Activated naive CD4-positive, alpha-beta T cell treated with anti-CD3 and anti-CD28 coated beads, Interleukin-2, amount 10 ng/mL, durations not matched to agents 7 days and 5 days (primary cell): Measurements from ENCODE around the gene ZMPSTE24.
A peak's percentile ranks its signal among the peaks of the same experiment; 100 is the strongest.
"Not testable (repeated sequence)": the region's sequence is repeated elsewhere in the genome, so short reads cannot be mapped to it uniquely, and the experiment has no call there.

Source experiments
- CTCF ChIA-PET: fragments of 350-600 bp; sonication (Branson Sonifier 250); formaldehyde crosslinking; loops from one replicate; lab custom pipeline; 2021; ENCODE audit warnings: antibody characterized with exemption; lab: Charles Lee
- DNase-seq: peaks from one replicate; pipeline ENCODE4 v3.0.0-alpha.2; 2020
- H3K27ac Mint-ChIP-seq: one replicate; pipeline ENCODE4 v1.8.0; 2021; ENCODE audit warnings: mild to moderate bottlenecking, moderate library complexity, mixed read lengths
- H3K27me3 Mint-ChIP-seq: one replicate; pipeline ENCODE4 v1.8.0; 2021; ENCODE audit warnings: mild to moderate bottlenecking, mixed read lengths
- H3K36me3 Mint-ChIP-seq: one replicate; pipeline ENCODE4 v1.8.0; 2021; ENCODE audit warnings: mixed read lengths
- H3K4me1 Mint-ChIP-seq: one replicate; pipeline ENCODE4 v1.8.0; 2021; ENCODE audit warnings: mixed read lengths
- H3K4me3 Mint-ChIP-seq: one replicate; pipeline ENCODE4 v1.8.0; 2021; ENCODE audit warnings: mild to moderate bottlenecking, moderate library complexity, mixed read lengths
- H3K9me3 Mint-ChIP-seq: one replicate; pipeline ENCODE4 v1.8.0; 2021; ENCODE audit warnings: mixed read lengths

ZMPSTE24 gene

DNA sequence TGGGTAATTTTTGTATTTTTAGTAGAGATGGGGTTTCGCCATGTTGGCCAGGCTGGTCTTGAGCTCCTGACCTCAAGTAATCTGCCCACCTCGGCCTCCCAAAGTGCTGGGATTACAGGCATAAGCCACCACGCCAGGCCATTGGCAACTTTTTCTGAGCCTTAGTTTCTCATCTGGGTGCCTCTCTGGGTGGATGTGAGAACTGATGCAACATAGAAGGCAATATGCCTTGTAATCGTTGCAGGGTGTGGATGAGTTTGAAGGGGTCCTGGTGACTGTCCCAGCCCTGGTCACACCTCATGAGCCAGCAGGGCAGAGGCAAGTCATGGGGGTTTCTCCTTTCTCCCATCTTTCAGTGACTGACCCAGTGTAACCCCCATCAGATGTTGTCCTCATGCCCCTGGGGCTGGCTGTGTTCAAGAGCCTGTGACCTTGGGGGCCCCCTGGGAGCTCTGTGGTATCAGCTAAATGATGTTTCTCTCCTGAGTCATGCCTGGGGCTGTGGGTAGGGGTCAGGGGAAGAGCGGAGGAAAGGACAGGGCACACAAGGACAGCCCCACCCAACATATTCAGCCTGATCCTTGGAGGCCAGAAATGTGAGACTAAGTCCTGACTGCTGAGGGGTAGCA lies 55.4 kb downstream of the ZMPSTE24 start:
- peaks cover 45% of the 10 kb centered on the region for H3K4me1 Mint-ChIP-seq
- peaks cover 2% of the 10 kb centered on the region for H3K36me3 Mint-ChIP-seq
- peaks cover 55% of the 10 kb centered on the region for H3K27me3 Mint-ChIP-seq
- H3K27ac Mint-ChIP-seq: no peak overlapping the region
- DNase-seq: no peak
- H3K4me3 Mint-ChIP-seq: no peak overlapping the region
- no peaks in the 10 kb centered on the region for H3K9me3 Mint-ChIP-seq
- CTCF ChIA-PET: interaction anchor here (0.8 to 6.1 kb wide), 7 partner anchors 25 to 169 kb away, joined by 3 to 73 read pairs (median 5); no protein-coding TSS in a partner anchor

DNA sequence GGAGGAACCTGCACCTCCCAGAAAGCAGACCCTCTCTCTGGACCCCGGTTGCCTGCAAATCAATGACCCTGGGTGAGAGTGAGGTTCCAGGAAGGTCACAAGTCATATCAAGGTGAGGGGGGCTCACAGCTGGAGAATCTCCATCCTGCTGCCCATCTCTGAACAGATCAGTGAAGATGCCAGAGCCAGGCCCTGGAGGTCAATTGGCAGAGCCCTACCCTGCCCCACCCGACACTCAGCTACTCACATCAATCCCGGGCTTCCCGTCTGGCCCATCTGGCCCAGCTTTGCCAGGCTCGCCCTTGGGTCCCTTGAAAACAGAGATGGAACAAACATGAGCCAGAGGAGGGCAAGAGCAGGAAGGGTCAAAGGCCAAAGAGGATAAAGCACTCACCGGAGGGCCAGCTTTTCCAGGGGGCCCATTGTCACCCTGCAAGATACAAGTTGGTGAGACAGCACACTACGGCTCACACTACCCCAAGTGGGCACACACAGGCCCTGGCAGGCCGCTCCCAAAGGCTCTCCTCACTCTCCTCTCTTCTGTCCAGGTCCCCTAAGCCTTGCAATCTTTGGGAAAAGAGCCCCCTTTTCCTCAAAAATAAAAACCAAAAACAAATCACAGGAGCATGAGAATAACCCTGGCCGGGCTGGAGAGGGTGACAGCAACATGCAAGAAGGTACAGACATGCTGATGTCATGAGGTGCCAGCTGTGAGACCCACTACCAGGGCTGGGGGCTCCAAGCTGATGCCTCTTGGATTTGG lies 56.1 kb downstream of the ZMPSTE24 start:
- H3K36me3 Mint-ChIP-seq: peaks cover 2% of the 10 kb centered on the region
- peaks cover 62% of the 10 kb centered on the region for H3K27me3 Mint-ChIP-seq
- H3K4me1 Mint-ChIP-seq: peaks cover 52% of the 10 kb centered on the region
- DNase-seq: no peak
- no peaks in the 10 kb centered on the region for H3K9me3 Mint-ChIP-seq
- CTCF ChIA-PET: interaction anchor here (0.7 to 6.2 kb wide), 17 partner anchors 14 to 174 kb away, joined by 3 to 73 read pairs (median 5); partner anchors contain the start of gene RLF
- H3K4me3 Mint-ChIP-seq: no peak overlapping the region
- no peak overlapping the region for H3K27ac Mint-ChIP-seq

DNA sequence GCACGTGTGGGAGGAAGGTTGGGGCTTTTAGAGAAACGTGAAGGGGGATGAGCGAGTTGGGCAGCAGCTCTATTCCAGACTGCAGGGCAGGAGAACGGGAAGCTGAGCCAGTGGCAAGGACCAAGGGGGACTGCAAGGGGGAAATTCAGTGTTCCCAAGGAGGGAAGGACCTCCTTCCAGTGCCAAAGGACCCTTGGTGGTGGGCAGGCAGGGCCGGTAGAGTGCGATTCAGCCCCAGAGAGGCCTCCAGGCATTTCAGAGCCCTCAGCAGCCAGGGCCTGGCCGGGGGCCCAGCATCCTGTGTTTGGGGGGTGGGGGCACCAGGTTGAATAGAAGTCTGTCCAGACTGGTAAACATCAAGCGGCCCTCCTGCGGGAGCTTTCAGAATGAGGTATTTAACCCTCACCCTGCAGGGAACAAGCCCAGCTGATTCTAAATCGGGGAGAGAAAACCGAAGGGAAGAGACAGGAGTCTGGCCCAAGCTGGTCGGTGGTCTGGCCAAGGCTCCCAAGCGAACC lies 56.7 kb downstream of the ZMPSTE24 start:
- Mint-ChIP-seq H3K27ac (no peak overlapping the region), H3K27me3 (peaks cover 68% of the 10 kb centered on the region), H3K4me1 (peaks cover 54% of the 10 kb centered on the region), H3K9me3 (no peaks in the 10 kb centered on the region), H3K4me3 (peak overlapping the region; percentile 28), H3K36me3 (peaks cover 2% of the 10 kb centered on the region)
- CTCF ChIA-PET: interaction anchor here (0.6 to 6.2 kb wide), 22 partner anchors 9 to 236 kb away, joined by 3 to 73 read pairs (median 5); partner anchors contain the start of gene RLF
- DNase-seq: no peak

DNA sequence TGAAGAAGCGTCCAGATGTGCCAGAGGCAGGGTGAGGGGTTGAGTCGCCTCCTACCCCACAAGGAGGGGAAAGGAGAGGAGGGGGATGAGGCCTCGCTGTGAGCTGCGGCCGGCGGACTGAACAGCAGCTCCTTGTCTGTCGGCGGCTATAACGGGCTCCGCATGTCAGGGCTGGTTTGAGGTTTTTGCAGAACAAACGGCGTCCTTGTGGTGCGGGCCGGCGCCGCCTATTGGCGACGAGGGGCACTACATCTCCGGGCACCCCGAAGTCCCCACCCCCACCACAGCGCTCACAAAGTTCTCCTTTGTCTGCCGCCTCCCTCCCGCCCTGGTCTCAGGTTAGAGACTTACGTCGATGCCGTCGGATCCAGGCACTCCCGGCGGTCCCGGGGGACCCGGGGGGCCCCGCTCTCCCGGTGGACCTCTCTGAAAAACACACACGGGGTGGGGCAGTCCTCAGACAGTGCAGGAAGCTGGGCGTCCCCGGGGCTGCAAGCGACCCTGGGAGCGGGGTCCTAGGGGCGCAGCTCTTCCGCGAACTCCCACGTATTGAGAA lies 57.3 kb downstream of the ZMPSTE24 start:
- Mint-ChIP-seq H3K27me3 (peaks cover 72% of the 10 kb centered on the region), H3K9me3 (no peaks in the 10 kb centered on the region), H3K4me1 (peaks cover 54% of the 10 kb centered on the region), H3K4me3 (peak overlapping the region; percentile 61), H3K36me3 (peaks cover 2% of the 10 kb centered on the region), H3K27ac (peak overlapping the region; percentile 28)
- DNase-seq: peak; percentile 86
- CTCF ChIA-PET: interaction anchor here (0.6 to 6.2 kb wide), 25 partner anchors 10 to 270 kb away, joined by 3 to 73 read pairs (median 5); partner anchors contain the start of genes RLF and SMAP2

DNA sequence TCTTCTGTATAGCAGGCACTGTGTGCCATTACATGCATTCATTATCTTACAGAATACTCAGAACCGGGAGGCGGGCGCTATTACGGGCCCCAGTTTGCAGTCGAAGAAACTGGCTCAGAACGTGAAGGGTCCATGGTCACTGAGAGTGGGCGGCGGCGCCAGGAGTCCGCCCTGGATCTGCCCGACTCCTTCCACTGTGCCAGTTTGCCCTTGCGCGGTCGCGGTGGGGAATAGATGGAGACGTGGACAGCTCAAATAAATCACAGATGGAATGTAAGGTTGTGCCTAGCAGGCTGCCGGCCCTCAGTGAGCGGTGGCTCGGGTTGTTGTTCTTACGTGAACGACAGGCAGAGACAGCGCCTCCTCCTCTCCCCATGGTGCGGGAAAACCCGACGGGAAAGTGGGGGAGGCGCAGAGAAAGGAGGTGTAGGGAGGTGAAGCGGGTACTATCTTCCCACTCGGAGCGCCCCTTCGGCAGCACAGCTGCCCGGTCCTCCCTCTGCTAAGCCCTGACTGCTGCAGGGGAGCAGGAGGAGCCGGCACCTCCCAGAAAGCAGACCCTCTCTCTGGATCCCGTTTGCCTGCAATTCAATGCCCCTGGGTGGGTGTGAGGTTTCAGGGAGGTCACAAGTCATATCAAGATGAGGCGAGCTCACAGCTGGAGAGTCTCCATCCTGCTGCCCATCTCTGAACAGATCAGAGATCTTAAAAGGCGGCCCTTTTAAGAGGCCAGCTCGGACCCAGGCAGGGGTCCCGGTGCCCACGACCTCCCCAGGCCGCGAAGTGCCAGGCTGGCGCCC lies 58.0 kb downstream of the ZMPSTE24 start:
- peaks cover 2% of the 10 kb centered on the region for H3K36me3 Mint-ChIP-seq
- DNase-seq: no peak
- no peak overlapping the region for H3K27ac Mint-ChIP-seq
- peaks cover 54% of the 10 kb centered on the region for H3K4me1 Mint-ChIP-seq
- H3K9me3 Mint-ChIP-seq: no peaks in the 10 kb centered on the region
- peaks cover 72% of the 10 kb centered on the region for H3K27me3 Mint-ChIP-seq
- CTCF ChIA-PET: interaction anchor here (0.6 to 6.2 kb wide), 18 partner anchors 10 to 270 kb away, joined by 3 to 73 read pairs (median 5); partner anchors contain the start of genes RLF and SMAP2
- peak overlapping the region; percentile 61 for H3K4me3 Mint-ChIP-seq

DNA sequence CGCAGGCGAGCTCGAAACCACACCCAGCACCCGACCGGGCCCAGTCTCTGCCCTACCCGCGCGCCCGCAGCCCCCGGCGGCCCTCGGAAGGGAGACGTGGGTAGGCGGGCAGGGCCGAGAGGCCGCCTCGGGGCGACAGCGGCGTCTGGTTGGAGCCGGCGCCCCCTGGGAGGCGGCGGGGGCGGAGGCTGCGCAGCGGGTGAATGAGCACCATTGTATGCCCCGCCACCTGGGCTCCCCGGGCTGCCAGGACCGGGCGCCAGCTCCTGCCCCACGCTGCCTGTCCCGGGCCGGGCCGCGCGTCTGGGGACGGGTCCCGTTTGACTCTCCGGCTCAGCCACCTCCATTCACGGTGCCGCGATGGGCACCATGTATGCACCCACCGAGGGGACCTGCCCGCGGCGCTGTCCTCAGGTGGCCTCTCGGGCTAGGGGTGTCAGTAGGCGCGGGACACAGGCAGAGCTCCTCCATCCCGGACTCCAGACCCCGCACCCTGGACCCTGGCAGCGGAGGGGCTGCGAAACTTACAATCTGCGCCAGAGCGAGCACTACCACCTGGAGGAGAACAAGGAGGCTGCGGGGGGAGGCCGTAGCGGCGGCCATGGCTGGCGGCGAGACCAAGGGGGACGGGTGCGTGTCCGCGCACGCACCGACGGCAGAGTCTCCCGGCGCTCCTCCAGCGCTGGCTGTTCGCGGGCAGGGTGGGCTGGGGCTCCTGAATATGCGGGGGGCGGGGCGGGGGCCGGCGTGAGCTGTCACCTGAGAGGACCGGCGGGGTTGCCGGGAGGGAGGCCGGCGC lies 58.8 kb downstream of the ZMPSTE24 start, which contains the start of gene COL9A2:
COL9A2 (minus strand) TSS at position 692 of the 799 bp plus-strand sequence; CDS start at position 603, 89 bp downstream.
- peak; percentile 60 for DNase-seq
- peak within 1 kb of the TSS; percentile 61 for H3K4me3 Mint-ChIP-seq
- peaks cover 2% of the 10 kb centered on the region for H3K36me3 Mint-ChIP-seq
- CTCF ChIA-PET: interaction anchor here (0.8 to 6.2 kb wide), 12 partner anchors 11 to 232 kb away, joined by 3 to 73 read pairs (median 7); partner anchors contain the start of genes RLF and SMAP2
- no peaks in the 10 kb centered on the region for H3K9me3 Mint-ChIP-seq
- peaks cover 54% of the 10 kb centered on the region for H3K4me1 Mint-ChIP-seq
- H3K27ac Mint-ChIP-seq: no peak within 1 kb of the TSS
- peaks cover 72% of the 10 kb centered on the region for H3K27me3 Mint-ChIP-seq

DNA sequence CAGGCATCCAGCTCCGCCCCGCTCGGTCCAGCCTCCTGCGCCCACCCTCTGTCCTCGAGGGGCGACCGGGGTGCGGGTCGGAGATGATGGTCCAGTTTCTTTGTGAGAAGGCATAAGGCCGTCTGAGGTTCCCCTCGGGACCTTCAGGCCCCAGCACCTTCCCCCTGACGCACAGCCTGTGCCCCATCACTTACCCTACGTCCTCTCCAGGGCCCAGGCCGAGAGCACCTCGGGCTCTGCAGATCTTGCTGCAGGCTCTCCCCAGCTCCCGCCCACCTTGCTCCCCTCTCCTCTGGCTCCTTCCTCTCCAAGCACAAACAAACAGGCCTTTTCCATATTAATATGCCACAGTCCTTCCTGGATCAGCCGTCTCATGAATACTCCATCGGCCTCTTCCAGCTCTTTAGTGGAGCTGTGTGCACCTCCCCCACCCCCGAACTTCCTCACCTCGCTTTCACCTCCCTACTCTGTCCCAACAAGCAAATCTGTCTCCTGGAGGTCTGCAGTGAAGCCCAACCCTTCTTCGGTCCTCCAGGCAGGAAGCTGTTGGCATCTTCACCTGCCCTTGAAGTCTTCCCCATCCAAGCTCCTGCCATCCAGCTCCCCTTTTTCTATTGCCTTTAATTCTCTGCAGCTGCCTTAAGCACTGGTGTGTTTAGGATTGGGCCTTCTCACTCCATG lies 59.5 kb downstream of the ZMPSTE24 start:
- CTCF ChIA-PET: interaction anchor here (1.4 to 6.2 kb wide), 7 partner anchors 12 to 174 kb away, joined by 3 to 73 read pairs (median 9); partner anchors contain the start of gene SMAP2

DNA sequence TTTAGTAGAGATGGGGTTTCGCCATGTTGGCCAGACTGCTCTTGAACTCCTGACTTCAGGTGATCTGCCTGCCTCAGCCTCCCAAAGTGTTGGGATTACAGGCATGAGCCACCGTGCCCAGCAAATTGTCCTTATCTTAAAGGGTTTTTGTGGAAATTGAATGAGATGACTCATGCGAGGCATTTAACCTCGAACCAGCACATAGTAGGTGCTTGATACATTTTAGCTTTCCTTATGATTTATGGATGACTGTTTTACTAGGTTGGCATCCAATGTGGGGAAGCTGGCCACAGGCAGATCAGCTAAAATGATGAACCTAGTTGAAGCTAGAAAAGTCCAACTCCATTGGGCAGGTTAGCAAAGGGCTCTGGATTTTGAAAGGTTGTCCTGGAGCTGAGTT lies 60.4 kb downstream of the ZMPSTE24 start:
- Mint-ChIP-seq H3K4me3 (no peak overlapping the region), H3K9me3 (no peaks in the 10 kb centered on the region), H3K36me3 (peaks cover 2% of the 10 kb centered on the region), H3K27me3 (peaks cover 70% of the 10 kb centered on the region), H3K27ac (no peak overlapping the region), H3K4me1 (peaks cover 43% of the 10 kb centered on the region)
- no peak for DNase-seq
- CTCF ChIA-PET: interaction anchor here (1.2 to 6.2 kb wide), 4 partner anchors 19 to 175 kb away, joined by 3 to 73 read pairs (median 40); no protein-coding TSS in a partner anchor

More for the DNA sequence above, 59.5 kb downstream of the ZMPSTE24 start:
- Mint-ChIP-seq H3K27me3 (peaks cover 71% of the 10 kb centered on the region), H3K9me3 (no peaks in the 10 kb centered on the region), H3K36me3 (peaks cover 2% of the 10 kb centered on the region), H3K4me3 (peak overlapping the region; percentile 58), H3K4me1 (peaks cover 51% of the 10 kb centered on the region), H3K27ac (no peak overlapping the region)
- DNase-seq: no peak

DNA sequence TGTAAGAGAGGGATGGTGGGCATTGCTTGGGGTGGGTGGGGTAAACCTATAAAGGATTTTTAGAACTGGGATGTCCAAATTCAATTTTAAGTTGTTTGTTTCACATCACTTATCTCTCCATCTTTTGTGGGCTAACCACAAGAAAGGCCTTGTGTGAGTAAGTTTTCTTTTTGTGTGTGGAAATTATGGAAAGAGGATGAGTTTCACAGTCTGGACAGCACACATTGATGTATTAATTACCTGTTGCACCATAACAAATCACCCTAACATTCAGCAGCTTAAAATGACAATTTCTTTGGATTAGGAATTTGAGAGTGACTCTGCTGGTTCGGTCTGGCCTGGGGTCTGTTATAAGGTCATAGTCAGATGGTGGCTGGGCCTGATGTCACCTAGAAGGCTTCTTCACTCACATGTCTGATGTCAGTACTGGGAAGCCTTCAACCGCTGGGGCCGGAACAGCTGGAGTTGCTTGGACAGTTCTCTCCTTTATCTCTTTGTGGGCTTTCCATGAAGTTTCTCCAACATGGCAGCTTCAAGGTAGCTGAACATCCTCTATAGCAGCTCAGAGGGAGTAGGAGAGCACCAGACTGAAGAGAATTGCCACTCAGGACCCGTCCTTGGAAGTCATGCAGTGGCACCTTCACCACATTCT lies 61.1 kb downstream of the ZMPSTE24 start:
- CTCF ChIA-PET: interaction anchor here (1.2 to 6.2 kb wide), 4 partner anchors 18 to 175 kb away, joined by 3 to 73 read pairs (median 40); no protein-coding TSS in a partner anchor

DNA sequence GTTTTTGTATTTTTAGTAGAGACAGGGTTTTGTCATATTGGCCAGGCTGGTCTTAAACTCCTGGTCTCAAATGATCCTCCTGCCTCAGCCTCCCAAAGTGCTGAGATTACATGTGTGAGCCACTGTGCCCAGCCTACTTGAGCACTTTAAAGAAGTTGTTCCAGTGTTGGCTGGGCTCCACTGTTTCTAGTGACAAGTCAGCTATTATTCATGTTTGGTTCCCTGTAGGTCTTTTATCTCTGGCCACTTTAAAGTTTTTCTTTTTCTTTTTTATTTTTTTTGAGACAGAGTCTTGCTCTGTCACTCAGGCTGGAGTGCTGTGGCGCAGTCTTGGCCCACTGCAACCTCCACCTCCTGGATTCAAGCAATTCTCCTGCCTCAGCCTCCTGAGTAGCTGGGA lies 73.4 kb downstream of the ZMPSTE24 start:
- CTCF ChIA-PET: interaction anchor here (0.7 kb wide), 2 partner anchors 8 to 265 kb away, joined by 3 read pairs; no protein-coding TSS in a partner anchor
- H3K9me3 Mint-ChIP-seq, H3K36me3 Mint-ChIP-seq, DNase-seq, H3K27ac Mint-ChIP-seq, H3K4me3 Mint-ChIP-seq, H3K4me1 Mint-ChIP-seq: not testable (repeated sequence)
- H3K27me3 Mint-ChIP-seq: peaks cover 13% of the 10 kb centered on the region

More for the DNA sequence above, 61.1 kb downstream of the ZMPSTE24 start:
- peaks cover 41% of the 10 kb centered on the region for H3K4me1 Mint-ChIP-seq
- H3K27me3 Mint-ChIP-seq: peaks cover 70% of the 10 kb centered on the region
- DNase-seq: no peak
- no peak overlapping the region for H3K27ac Mint-ChIP-seq
- H3K36me3 Mint-ChIP-seq: peaks cover 2% of the 10 kb centered on the region
- H3K4me3 Mint-ChIP-seq: no peak overlapping the region
- H3K9me3 Mint-ChIP-seq: no peaks in the 10 kb centered on the region

DNA sequence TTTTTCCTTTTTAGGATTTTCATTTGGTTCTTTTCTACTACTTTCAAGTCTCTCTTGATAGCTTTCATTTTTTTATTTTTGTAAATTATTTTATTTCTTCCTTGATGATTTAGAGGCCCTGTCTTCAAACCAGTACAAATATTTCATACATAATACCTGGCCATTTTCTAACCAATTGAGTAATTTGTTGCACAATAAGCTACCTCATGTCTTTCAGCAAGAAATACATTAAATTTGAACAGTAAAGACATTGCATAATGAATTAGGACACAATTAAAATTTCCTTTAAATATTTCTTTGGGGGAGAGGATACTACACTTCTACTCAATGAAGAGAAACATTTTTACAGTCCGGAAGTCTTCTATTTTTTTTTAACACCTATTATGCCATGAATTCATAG lies 74.7 kb downstream of the ZMPSTE24 start:
- no peak overlapping the region for H3K4me3 Mint-ChIP-seq
- H3K9me3 Mint-ChIP-seq: peaks cover 3% of the 10 kb centered on the region
- H3K36me3 Mint-ChIP-seq: no peaks in the 10 kb centered on the region
- H3K27ac Mint-ChIP-seq: no peak overlapping the region
- CTCF ChIA-PET: interaction anchor here (0.9 to 10.4 kb wide), 4 partner anchors 16 to 189 kb away, joined by 3 to 134 read pairs (median 3); partner anchors contain the start of gene COL9A2
- H3K4me1 Mint-ChIP-seq: no peaks in the 10 kb centered on the region
- H3K27me3 Mint-ChIP-seq: peaks cover 13% of the 10 kb centered on the region
- DNase-seq: no peak
